ENCODE data around the gene TOMT. TPM values are rescaled to one million over a fixed set of nuclear protein-coding genes. Genes with fewer than 3 reads are reported as not detected.

TOMT gene
- total RNA-seq, 1 experiment from 2014 or later = not detected

GRCh38 chr11:72139500-72139899, 33.8 kb downstream of the TOMT start:
- Histone ChIP-seq H3K27ac (ENCODE audit: low read length) (no peak overlapping the region), H3K27me3 (ENCODE audit: control insufficient read depth, insufficient read depth, low read length) (peaks cover 4% of the 10 kb centered on the region; the same call in 1 of the 2 replicates), H3K9me3 (ENCODE audit: control insufficient read depth, insufficient read depth, low read depth, low read length) (no peaks in the 10 kb centered on the region), H3K36me3 (ENCODE audit: control insufficient read depth, insufficient read depth, low read length) (no peaks in the 10 kb centered on the region), H3K4me1 (ENCODE audit: control insufficient read depth, insufficient read depth, low read length) (no peaks in the 10 kb centered on the region), H3K4me3 (ENCODE audit: low read depth in 2 of 2, low read length in 2 of 2) (no peak overlapping the region)
- CTCF ChIA-PET = interaction anchor here (0.6 kb wide), 1 partner anchor 324 kb away, joined by 3 read pairs; no protein-coding TSS in a partner anchor
- intact Hi-C loops (cut with micrococcal nuclease; ENCODE audit: unreplicated experiment) (no loop called here), in situ Hi-C loops (cut with HindIII; ENCODE audit: low pct_unique_long_range_greater_than_20kb, low sequenced_read_pairs) (no loop called here)
- ATAC-seq (no peak), DNase-seq (ENCODE audit: low read depth, low spot score) (no peak)
- BruUV-seq (replicated peaks) = no TSS peak
- TF ChIP-seq POLR2AphosphoS5 (IDR thresholded peaks at IDR 0.05; ENCODE audit: low read depth, low read length) (no peak), TCF7L2 (IDR thresholded peaks at IDR 0.05; ENCODE audit: low read depth, low read length) (no peak), SIN3A (IDR thresholded peaks at IDR 0.05; ENCODE audit: borderline replicate concordance, insufficient read depth, low read depth, low read length) (no peak), REST (IDR thresholded peaks at IDR 0.05; ENCODE audit: insufficient read depth in 1 of 2, low read depth in 2 of 2, low read length in 1 of 2) (no peak)
- TF ChIP-seq, protein P1, sequence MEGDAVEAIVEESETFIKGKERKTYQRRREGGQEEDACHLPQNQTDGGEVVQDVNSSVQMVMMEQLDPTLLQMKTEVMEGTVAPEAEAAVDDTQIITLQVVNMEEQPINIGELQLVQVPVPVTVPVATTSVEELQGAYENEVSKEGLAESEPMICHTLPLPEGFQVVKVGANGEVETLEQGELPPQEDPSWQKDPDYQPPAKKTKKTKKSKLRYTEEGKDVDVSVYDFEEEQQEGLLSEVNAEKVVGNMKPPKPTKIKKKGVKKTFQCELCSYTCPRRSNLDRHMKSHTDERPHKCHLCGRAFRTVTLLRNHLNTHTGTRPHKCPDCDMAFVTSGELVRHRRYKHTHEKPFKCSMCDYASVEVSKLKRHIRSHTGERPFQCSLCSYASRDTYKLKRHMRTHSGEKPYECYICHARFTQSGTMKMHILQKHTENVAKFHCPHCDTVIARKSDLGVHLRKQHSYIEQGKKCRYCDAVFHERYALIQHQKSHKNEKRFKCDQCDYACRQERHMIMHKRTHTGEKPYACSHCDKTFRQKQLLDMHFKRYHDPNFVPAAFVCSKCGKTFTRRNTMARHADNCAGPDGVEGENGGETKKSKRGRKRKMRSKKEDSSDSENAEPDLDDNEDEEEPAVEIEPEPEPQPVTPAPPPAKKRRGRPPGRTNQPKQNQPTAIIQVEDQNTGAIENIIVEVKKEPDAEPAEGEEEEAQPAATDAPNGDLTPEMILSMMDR (IDR thresholded peaks at IDR 0.05) = no peak
- POLR2A ChIA-PET = no interaction called here

- BruUV-seq (replicated peaks) = no TSS peak
- DNase-seq (ENCODE audit: low read depth, low spot score) (no peak), ATAC-seq (no peak)
- intact Hi-C loops (cut with micrococcal nuclease; ENCODE audit: unreplicated experiment) = no loop called here
- H3K27ac ChIP-seq (ENCODE audit: low read length) = no peak overlapping the region
- in situ Hi-C loops (cut with HindIII; ENCODE audit: low pct_unique_long_range_greater_than_20kb, low sequenced_read_pairs) = no loop called here
- TF ChIP-seq, protein P1 (IDR thresholded peaks at IDR 0.05) = no peak
- TF ChIP-seq POLR2AphosphoS5 (IDR thresholded peaks at IDR 0.05; ENCODE audit: low read depth, low read length) (no peak), TCF7L2 (IDR thresholded peaks at IDR 0.05; ENCODE audit: low read depth, low read length) (no peak), SIN3A (IDR thresholded peaks at IDR 0.05; ENCODE audit: borderline replicate concordance, insufficient read depth, low read depth, low read length) (no peak), REST (IDR thresholded peaks at IDR 0.05; ENCODE audit: insufficient read depth in 1 of 2, low read depth in 2 of 2, low read length in 1 of 2) (no peak)
- H3K9me3 ChIP-seq (ENCODE audit: control insufficient read depth, insufficient read depth, low read depth, low read length) = no peaks in the 10 kb centered on the region
- no peaks in the 10 kb centered on the region for H3K36me3 ChIP-seq (ENCODE audit: control insufficient read depth, insufficient read depth, low read length)
- no peak overlapping the region for H3K4me3 ChIP-seq (ENCODE audit: low read depth in 2 of 2, low read length in 2 of 2)
- H3K27me3 ChIP-seq (ENCODE audit: control insufficient read depth, insufficient read depth, low read length) = peaks cover 4% of the 10 kb centered on the region; the same call in 1 of the 2 replicates
- H3K4me1 ChIP-seq (ENCODE audit: control insufficient read depth, insufficient read depth, low read length) = no peaks in the 10 kb centered on the region
- CTCF ChIA-PET = interaction anchor here (0.6 kb wide), 2 partner anchors 17 to 136 kb away, joined by 6 to 7 read pairs; no protein-coding TSS in a partner anchor
- POLR2A ChIA-PET = interaction anchor here (0.6 kb wide), 1 partner anchor 70 kb away, joined by 6 read pairs; no protein-coding TSS in a partner anchor
Observed at GRCh38 chr11:72140661-72141060, 34.9 kb downstream of the TOMT start.
